CD4-positive, alpha-beta memory T cell (primary cell): ENCODE results near the gene CHSY1. TPM values are rescaled to one million over a fixed set of nuclear protein-coding genes. Genes with fewer than 3 reads are reported as not detected.
A peak's percentile ranks its signal among the peaks of the same experiment; 100 is the strongest.

ENCODE experiments used
- CTCF ChIA-PET: fragments of 350-600 bp; sonication (Branson Sonifier 250); formaldehyde crosslinking; loops from one replicate; lab custom pipeline; 2021; ENCODE audit warnings: inconsistent platforms; ENCODE audit not compliant: partially characterized antibody; lab: Charles Lee
- POLR2A ChIA-PET: fragments of 350-600 bp; sonication (Branson Sonifier 250); formaldehyde crosslinking; loops from one replicate; lab custom pipeline; 2021; ENCODE audit not compliant: partially characterized antibody; lab: Charles Lee
- DNase-seq, 5 donors: peaks; one replicate each; pipeline versions ENCODE4 v3.0.0 to v3.0.0-alpha.2; 2020 to 2022; ENCODE audit warnings: mixed read lengths in 1 of 5
- H3K27ac ChIP-seq: one replicate; pipeline ENCODE4 v1.7.0; 2013; ENCODE audit warnings: low read depth, low read length
- H3K27me3 ChIP-seq: 2 replicates; pipeline ENCODE4 v1.7.0; 2013; ENCODE audit warnings: mild to moderate bottlenecking, low read length, moderate library complexity; ENCODE audit not compliant: insufficient read depth
- H3K36me3 ChIP-seq: 2 replicates; pipeline ENCODE4 v1.7.0; 2013; ENCODE audit warnings: mild to moderate bottlenecking, low read length, moderate library complexity; ENCODE audit not compliant: insufficient read depth
- H3K4me1 ChIP-seq: 2 replicates; pipeline ENCODE4 v1.7.0; 2013; ENCODE audit warnings: mild to moderate bottlenecking, low read length, moderate library complexity; ENCODE audit not compliant: insufficient read depth
- H3K4me3 ChIP-seq, 2 donors: one replicate each; pipeline ENCODE4 v1.7.0; 2013; ENCODE audit warnings: low read length in 2 of 2, mild to moderate bottlenecking in 1 of 2
- H3K9me3 ChIP-seq, 2 donors: one replicate each; pipeline ENCODE4 v1.7.0; 2013; ENCODE audit warnings: low read length in 2 of 2, control low read depth in 1 of 2; ENCODE audit not compliant: control insufficient read depth in 1 of 2
- H3K27ac Mint-ChIP-seq, 7 donors: one replicate each; pipeline ENCODE4 v1.8.0; 2020 to 2021; ENCODE audit warnings: mixed read lengths in 7 of 7, mild to moderate bottlenecking in 6 of 7, inconsistent platforms in 3 of 7, moderate library complexity in 3 of 7
- H3K27me3 Mint-ChIP-seq, 2 donors: one replicate each; pipeline ENCODE4 v1.8.0; 2020 to 2021; ENCODE audit warnings: mixed read lengths in 2 of 2
- H3K36me3 Mint-ChIP-seq, 2 donors: one replicate each; pipeline ENCODE4 v1.8.0; 2020 to 2021; ENCODE audit warnings: mixed read lengths in 2 of 2, inconsistent platforms in 1 of 2, mild to moderate bottlenecking in 1 of 2
- H3K4me1 Mint-ChIP-seq, 4 donors: one replicate each; pipeline ENCODE4 v1.8.0; 2020 to 2021; ENCODE audit warnings: mixed read lengths in 4 of 4, mild to moderate bottlenecking in 1 of 4
- H3K4me3 Mint-ChIP-seq, 8 donors: one replicate each; pipeline ENCODE4 v1.8.0; 2020 to 2021; ENCODE audit warnings: mixed read lengths in 8 of 8, mild to moderate bottlenecking in 7 of 8, moderate library complexity in 6 of 8, inconsistent platforms in 3 of 8
- H3K9me3 Mint-ChIP-seq, 8 donors: one replicate each; pipeline ENCODE4 v1.8.0; 2020 to 2021; ENCODE audit warnings: mixed read lengths in 8 of 8, mild to moderate bottlenecking in 5 of 8, inconsistent platforms in 3 of 8, moderate library complexity in 1 of 8
- intact Hi-C: fragments of 100-400 bp; cut with micrococcal nuclease; formaldehyde crosslinking; loops from one replicate; pipeline ENCODE4 v1.15.1; 2023
- polyA plus RNA-seq, 2 donors: library from polyadenylated mRNA; unstranded; fragments of 300-500 nt; fragmentation: Illumina TruSeq; gene quantifications; one replicate each; pipeline ENCODE4 v1.2.3, GENCODE V29; 2021
- total RNA-seq, 2 experiments: library from RNA; stranded (reverse); gene quantifications; one replicate each; pipeline ENCODE4 v1.2.3, GENCODE V29; 2021

The CHSY1 gene
- total and polyA plus RNA-seq, 4 experiments from 2014 or later: 0.64 to 11.9 (median 6.9) TPM

GRCh38 chr15:101190092-101190595, 61.7 kb downstream of the CHSY1 start:
- Histone ChIP-seq H3K4me1 (peaks cover 46% of the 10 kb centered on the region), H3K4me3 (no peak overlapping the region), H3K9me3 (no peaks in the 10 kb centered on the region), H3K27me3 (no peaks in the 10 kb centered on the region), H3K27ac (no peak overlapping the region), H3K36me3 (no peaks in the 10 kb centered on the region)
- Mint-ChIP-seq H3K27ac (no peak overlapping the region), H3K9me3 (no peaks in the 10 kb centered on the region), H3K27me3 (no peaks in the 10 kb centered on the region), H3K36me3 (peaks cover 0 to 4% of the 10 kb centered on the region in 2 donors), H3K4me1 (peaks cover 43 to 69% (median 58%) of the 10 kb centered on the region in 4 donors), H3K4me3 (no peak overlapping the region)
- ChIA-PET POLR2A (no interaction called here), CTCF (no interaction called here)
- no peak for DNase-seq
- intact Hi-C loops: no loop called here

- Mint-ChIP-seq H3K4me3 (peak overlapping the region in 3 of 8 donors; percentile 3 to 46 (median 45)), H3K4me1 (peaks cover 43 to 65% (median 52%) of the 10 kb centered on the region in 4 donors), H3K9me3 (no peaks in the 10 kb centered on the region), H3K27ac (peak overlapping the region in 3 of 7 donors; percentile 3 to 16 (median 7)), H3K27me3 (no peaks in the 10 kb centered on the region), H3K36me3 (peaks cover 0 to 4% of the 10 kb centered on the region in 2 donors)
- POLR2A ChIA-PET: no interaction called here
- peaks cover 40% of the 10 kb centered on the region for H3K4me1 ChIP-seq
- no peaks in the 10 kb centered on the region for H3K27me3 ChIP-seq
- no peaks in the 10 kb centered on the region for H3K9me3 ChIP-seq
- no peak overlapping the region for H3K27ac ChIP-seq
- H3K4me3 ChIP-seq: no peak overlapping the region
- intact Hi-C loops: no loop called here
- no peaks in the 10 kb centered on the region for H3K36me3 ChIP-seq
- DNase-seq: no peak
- CTCF ChIA-PET: no interaction called here
These were observed 62.3 kb downstream of the CHSY1 start for GRCh38 chr15:101189409-101190091.

GRCh38 chr15:101188637-101189408, 63.0 kb downstream of the CHSY1 start:
- Mint-ChIP-seq H3K27me3 (no peaks in the 10 kb centered on the region), H3K4me1 (peaks cover 38 to 61% (median 47%) of the 10 kb centered on the region in 4 donors), H3K27ac (peak overlapping the region in 5 of 7 donors; percentile 7 to 63 (median 36)), H3K4me3 (peak overlapping the region in 5 of 8 donors; percentile 2 to 46 (median 40)), H3K9me3 (no peaks in the 10 kb centered on the region), H3K36me3 (peaks cover 0 to 4% of the 10 kb centered on the region in 2 donors)
- Histone ChIP-seq H3K4me3 (no peak overlapping the region), H3K4me1 (peaks cover 34% of the 10 kb centered on the region), H3K27me3 (no peaks in the 10 kb centered on the region), H3K27ac (no peak overlapping the region), H3K9me3 (no peaks in the 10 kb centered on the region), H3K36me3 (no peaks in the 10 kb centered on the region)
- CTCF ChIA-PET: interaction anchor here (0.7 kb wide), 1 partner anchor 180 kb away, joined by 3 read pairs; no protein-coding TSS in a partner anchor
- POLR2A ChIA-PET: no interaction called here
- DNase-seq: no peak
- intact Hi-C loops: no loop called here

- Histone ChIP-seq H3K4me1 (peaks cover 27% of the 10 kb centered on the region), H3K9me3 (no peaks in the 10 kb centered on the region), H3K36me3 (no peaks in the 10 kb centered on the region), H3K27me3 (no peaks in the 10 kb centered on the region), H3K27ac (no peak overlapping the region), H3K4me3 (no peak overlapping the region)
- POLR2A ChIA-PET: no interaction called here
- DNase-seq: no peak
- Mint-ChIP-seq H3K4me3 (peak overlapping the region in 2 of 8 donors; percentile 7 to 47), H3K9me3 (no peaks in the 10 kb centered on the region), H3K4me1 (peaks cover 35 to 54% (median 46%) of the 10 kb centered on the region in 4 donors), H3K27ac (peak overlapping the region in 1 of 7 donors; percentile 51), H3K27me3 (no peaks in the 10 kb centered on the region), H3K36me3 (peaks cover 0 to 4% of the 10 kb centered on the region in 2 donors)
- CTCF ChIA-PET: interaction anchor here (0.7 kb wide), 1 partner anchor 179 kb away, joined by 3 read pairs; no protein-coding TSS in a partner anchor
- intact Hi-C loops: no loop called here
These were observed 63.8 kb downstream of the CHSY1 start for GRCh38 chr15:101187820-101188636.

- peaks cover 31 to 51% (median 41%) of the 10 kb centered on the region in 4 donors for H3K4me1 Mint-ChIP-seq
- Histone ChIP-seq H3K27me3 (no peaks in the 10 kb centered on the region), H3K4me1 (peaks cover 17% of the 10 kb centered on the region), H3K27ac (no peak overlapping the region), H3K9me3 (no peaks in the 10 kb centered on the region), H3K36me3 (no peaks in the 10 kb centered on the region), H3K4me3 (no peak overlapping the region)
- POLR2A ChIA-PET: no interaction called here
- H3K27ac Mint-ChIP-seq: peak overlapping the region in 1 of 7 donors; percentile 26
- H3K27me3 Mint-ChIP-seq: no peaks in the 10 kb centered on the region
- H3K9me3 Mint-ChIP-seq: no peaks in the 10 kb centered on the region
- no peak for DNase-seq
- CTCF ChIA-PET: interaction anchor here (0.8 kb wide), 1 partner anchor 64 kb away, joined by 3 read pairs; no protein-coding TSS in a partner anchor
- peaks cover 0 to 8% of the 10 kb centered on the region in 2 donors for H3K36me3 Mint-ChIP-seq
- H3K4me3 Mint-ChIP-seq: no peak overlapping the region
- intact Hi-C loops: no loop called here
These were observed 66.1 kb downstream of the CHSY1 start for GRCh38 chr15:101185770-101186169.

- ChIA-PET CTCF (interaction anchor here (0.8 kb wide), 1 partner anchor 64 kb away, joined by 3 read pairs; no protein-coding TSS in a partner anchor), POLR2A (no interaction called here)
- Mint-ChIP-seq H3K27ac (no peak overlapping the region), H3K27me3 (no peaks in the 10 kb centered on the region), H3K36me3 (peaks cover 0 to 8% of the 10 kb centered on the region in 2 donors), H3K9me3 (no peaks in the 10 kb centered on the region), H3K4me1 (peaks cover 27 to 48% (median 37%) of the 10 kb centered on the region in 4 donors), H3K4me3 (no peak overlapping the region)
- DNase-seq: no peak
- Histone ChIP-seq H3K4me1 (peaks cover 17% of the 10 kb centered on the region), H3K4me3 (no peak overlapping the region), H3K36me3 (no peaks in the 10 kb centered on the region), H3K27me3 (no peaks in the 10 kb centered on the region), H3K27ac (no peak overlapping the region), H3K9me3 (no peaks in the 10 kb centered on the region)
- intact Hi-C loops: no loop called here
These were observed 66.5 kb downstream of the CHSY1 start for GRCh38 chr15:101185336-101185735.
